HG03039 (cell line): ENCODE data around the gene COL13A1.

ENCODE experiments used
- ATAC-seq: cut with Tn5 transposase; IDR thresholded peaks from one replicate; pipeline ENCODE4 v1.9.1; 2021; ENCODE audit warnings: mild to moderate bottlenecking, moderate library complexity; ENCODE audit not compliant: unreplicated experiment

The COL13A1 gene

DNA sequence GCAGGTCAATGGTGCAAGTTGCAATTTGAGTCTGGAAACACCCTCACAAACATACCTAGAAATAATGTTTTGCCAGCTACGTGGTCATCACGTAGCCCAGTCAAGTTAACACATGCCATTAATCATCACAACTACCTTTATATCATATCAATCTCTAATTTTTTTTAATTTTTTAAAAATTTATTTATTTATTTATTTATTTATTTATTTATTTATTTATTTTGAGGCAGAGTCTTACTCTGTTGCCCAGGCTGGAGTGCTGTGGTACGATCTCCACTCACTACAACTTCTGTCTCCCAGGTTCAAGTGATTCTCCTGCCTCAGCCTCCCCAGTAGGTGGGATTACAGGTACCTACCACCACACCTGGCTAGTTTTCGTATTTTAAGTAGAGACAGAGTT lies 198.6 kb downstream of the COL13A1 start:
- no peak for ATAC-seq

DNA sequence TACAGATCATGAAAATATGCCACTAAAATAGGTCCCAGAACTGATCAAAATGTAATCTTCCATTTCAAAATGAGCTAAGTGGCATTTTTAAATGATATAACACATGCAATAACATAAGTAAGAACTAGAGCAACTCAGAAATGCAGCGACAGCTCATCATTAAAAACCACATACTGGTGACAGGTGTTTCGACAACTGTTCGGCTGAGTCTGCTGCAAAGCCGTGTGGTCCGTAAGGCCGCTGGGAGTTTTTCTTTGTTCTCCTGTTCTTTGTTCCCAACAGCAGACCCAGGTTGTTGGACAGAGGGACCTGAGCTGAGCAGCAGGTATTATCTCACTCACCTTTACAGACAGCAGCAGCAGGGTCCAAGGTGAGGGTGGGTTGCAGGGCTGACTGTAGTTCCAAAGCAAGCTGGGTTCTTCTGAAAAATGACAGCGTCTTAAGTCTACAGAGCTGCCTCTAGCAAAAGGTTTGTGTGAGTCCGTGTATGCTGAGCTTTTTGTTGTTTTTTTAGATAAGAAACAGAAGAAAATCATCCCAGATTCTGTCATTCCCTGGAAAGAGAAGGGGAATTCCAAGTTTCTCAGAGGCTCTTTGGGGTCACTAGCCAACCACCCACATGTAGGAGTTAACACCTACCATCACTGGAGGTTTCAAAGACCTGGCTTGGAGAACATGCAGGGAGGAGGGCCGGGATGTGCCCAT lies 205.6 kb downstream of the COL13A1 start:
- ATAC-seq: no peak
